Stimulated activated CD8-positive, alpha-beta memory T cell treated with anti-CD3 and anti-CD28 coated beads, Interleukin-12 subunit alpha, Interleukin-12 subunit beta, amount 100 ng/mL, for 1 hour (primary cell): ENCODE results near the gene ANKRD27.
"Not testable (repeated sequence)": the region's sequence is repeated elsewhere in the genome, so short reads cannot be mapped to it uniquely, and the experiment has no call there.

Experiments
- DNase-seq: peaks from one replicate; pipeline ENCODE4 v3.0.0-alpha.2; 2020; ENCODE audit warnings: low read depth

ANKRD27 gene

GRCh38 chr19:32688311-32688710, 13.3 kb upstream of the ANKRD27 start:
- no peak for DNase-seq

- DNase-seq: no peak
These were observed 12.7 kb upstream of the ANKRD27 start for GRCh38 chr19:32687681-32688080.

DNA sequence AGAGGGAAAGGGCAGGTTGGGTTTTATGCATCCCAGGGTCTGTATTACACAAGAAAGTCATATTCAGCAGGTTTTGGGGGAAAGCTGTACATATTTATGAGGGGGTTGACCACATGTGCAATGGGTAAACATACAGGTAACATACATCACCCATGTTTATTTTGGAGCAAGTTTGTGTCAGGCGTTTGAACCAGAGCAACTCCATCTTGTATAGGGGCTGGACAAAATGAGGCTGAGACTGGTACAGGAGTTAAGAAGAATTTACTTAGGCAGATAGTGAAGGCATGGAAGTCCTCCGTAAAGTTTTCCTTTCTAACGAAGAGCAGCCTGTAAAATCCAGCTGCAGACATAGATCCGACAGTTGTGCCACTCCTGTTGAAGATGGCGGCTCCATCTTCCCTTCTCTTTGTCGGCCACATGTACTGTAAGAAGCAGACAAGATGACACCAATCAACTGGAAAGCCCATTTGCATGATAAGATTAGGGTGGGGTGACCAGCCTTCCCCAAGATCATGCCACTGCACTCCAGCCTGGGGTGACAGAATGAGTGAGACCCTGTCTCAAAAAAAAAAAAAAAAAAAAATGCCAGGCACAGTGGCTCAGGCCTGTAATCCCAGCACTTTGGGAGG, 12.0 kb upstream of the ANKRD27 start:
- no peak for DNase-seq

GRCh38 chr19:32682317-32682716, 7.3 kb upstream of the ANKRD27 start:
- no peak for DNase-seq

- no peak for DNase-seq
These were observed 6.0 kb upstream of the ANKRD27 start for GRCh38 chr19:32680986-32681385.

DNA sequence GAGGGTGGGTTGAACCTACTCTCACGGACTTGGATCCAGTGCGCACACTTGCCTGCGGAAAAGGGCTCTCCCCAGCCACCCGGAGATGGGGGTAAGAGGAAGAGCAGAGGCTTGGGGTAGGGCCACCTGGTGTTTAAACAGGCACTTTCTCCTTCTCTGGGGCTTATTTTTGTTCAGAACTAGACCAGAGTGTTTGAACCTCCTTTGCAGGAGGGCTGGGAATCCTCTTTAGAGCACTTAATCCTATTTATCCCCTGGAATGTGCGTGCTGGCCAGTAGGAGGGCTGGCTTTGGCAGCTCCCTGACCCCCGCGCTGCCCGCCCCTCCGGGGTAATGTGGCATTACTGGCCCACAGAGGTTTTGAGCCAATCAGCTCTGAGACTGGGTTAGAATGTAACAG, 2.7 kb upstream of the ANKRD27 start:
- no peak for DNase-seq

GRCh38 chr19:32676895-32677359, 1.9 kb upstream of the ANKRD27 start:
- DNase-seq: no peak

GRCh38 chr19:32676186-32676894, 1.4 kb upstream of the ANKRD27 start:
- no peak for DNase-seq

GRCh38 chr19:32675720-32676185, 773 bp upstream of the ANKRD27 start, which contains the start of gene RGS9BP:
RGS9BP (plus strand) TSS chr19:32675848; CDS start chr19:32676264, 416 bp downstream.
- peak; percentile 45 for DNase-seq

GRCh38 chr19:32674153-32674930, 638 bp downstream of the ANKRD27 start:
- no peak for DNase-seq

GRCh38 chr19:32673573-32673972, 1.4 kb downstream of the ANKRD27 start:
- DNase-seq: no peak

DNA sequence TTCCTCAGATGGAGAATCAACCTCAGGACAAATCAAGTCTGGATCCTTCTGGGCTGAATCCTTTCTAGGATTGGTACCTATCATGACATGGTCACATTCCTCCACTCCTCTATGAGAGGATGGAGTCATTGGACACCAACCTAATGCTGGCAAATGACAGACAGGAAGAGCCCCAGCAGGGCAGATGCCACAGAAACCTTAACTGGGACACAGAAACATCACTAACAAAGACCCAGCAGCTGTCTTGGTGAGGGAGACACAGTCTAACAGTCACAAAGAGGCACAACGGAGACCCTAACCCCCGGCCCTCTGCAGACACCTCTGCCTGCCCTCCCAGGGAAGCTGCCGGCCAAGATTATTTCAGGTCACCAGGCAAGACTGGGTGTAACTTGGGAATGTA, 2.1 kb downstream of the ANKRD27 start:
- DNase-seq: no peak

- no peak for DNase-seq
These were observed 2.9 kb downstream of the ANKRD27 start for GRCh38 chr19:32671883-32672593.

- DNase-seq: no peak
These were observed 5.7 kb downstream of the ANKRD27 start for GRCh38 chr19:32669310-32669709.

- no peak for DNase-seq
These were observed 8.9 kb downstream of the ANKRD27 start for GRCh38 chr19:32666084-32666483.

DNA sequence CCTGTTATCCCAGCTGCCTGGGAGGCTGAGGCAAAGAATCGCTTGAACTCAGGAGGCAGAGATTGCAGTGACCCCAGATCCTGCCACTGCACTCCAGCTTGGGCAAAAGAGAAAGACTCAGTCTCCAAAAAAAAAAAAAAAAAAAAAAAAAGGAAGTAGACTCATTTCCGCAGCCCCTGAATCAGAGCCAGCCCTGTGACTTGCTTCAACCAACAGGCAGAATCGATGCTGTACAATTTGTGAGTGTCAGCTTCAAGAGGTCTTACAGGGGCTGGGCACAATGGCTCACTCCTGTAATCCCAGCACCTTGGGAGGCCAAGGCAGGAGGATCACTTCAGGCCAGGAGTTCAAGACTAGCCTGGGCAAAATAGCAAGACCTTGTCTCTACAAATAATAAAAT, 12.8 kb downstream of the ANKRD27 start:
- DNase-seq: no peak

GRCh38 chr19:32661318-32661717, 13.7 kb downstream of the ANKRD27 start:
- no peak for DNase-seq

- no peak for DNase-seq
These were observed 16.5 kb downstream of the ANKRD27 start for GRCh38 chr19:32658527-32658926.

DNA sequence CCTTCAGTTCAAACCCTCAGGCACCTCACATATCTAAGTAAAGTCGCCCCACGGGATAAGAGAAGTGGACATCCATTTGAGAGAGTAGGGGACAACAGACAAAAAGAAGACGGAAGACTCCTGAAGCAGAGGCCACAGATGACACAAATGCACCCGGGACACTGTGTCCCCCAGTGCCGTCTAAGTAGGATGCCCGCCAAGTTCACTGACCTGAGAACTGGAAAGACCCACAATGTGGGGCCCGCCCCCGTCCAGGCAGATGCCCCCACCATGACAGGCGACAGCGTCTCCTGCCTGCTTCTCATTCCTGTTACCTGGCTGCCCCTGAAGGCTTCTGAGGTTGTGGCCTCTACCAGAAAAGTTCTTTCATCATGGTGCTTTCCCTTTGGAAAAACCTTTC, 16.9 kb downstream of the ANKRD27 start:
- DNase-seq: no peak

GRCh38 chr19:32656379-32656778, 18.6 kb downstream of the ANKRD27 start:
- not testable (repeated sequence) for DNase-seq

DNA sequence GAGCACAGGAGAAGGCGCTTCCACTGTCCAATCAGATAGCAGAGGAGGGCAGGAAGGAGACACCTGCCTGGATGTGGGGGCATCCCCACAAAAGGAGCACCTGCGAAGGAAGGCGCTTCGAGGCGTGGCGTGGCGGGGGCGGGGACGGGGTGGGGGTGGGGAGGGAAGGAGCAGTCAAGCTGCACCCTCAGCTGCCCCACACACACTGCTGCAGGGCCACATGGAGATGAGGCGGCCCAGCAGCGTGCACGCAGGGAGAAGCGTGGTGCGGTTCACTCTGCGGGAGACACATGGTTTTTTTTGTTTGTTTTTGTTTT, 21.4 kb downstream of the ANKRD27 start:
- DNase-seq: no peak

DNA sequence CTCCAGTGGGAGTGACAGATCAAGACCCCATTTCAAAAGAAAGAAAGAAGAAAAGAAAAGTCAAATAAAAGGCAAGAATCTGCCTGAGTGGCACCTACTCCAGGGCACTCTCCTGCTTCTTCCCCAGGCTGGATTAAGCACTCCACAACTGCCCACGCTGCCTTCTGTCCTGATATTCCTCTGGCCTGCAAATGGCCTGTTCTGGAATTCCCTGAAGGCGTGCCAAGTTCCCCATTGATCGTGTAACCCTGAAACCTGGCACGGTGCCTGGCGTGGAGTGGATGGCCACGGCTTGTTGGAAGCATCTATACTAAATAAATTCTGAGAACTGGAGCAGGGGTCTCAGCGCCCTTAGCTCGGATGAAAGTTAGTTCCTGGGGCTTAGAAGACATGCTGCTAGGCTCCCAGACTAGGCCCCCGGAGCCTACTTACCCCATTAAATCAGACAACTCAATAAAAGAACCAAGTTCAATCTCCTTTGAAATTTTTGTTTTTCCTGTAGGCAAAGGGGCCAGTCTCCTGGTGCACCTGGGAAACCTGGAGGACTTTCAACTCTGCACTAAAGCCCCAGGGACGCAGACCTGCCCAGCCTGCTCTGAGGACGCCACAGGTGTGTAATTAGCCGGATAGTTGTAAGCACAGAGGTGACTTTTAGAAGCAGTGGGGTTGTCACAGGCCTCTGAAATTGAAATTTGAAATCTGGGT, 21.9 kb downstream of the ANKRD27 start:
- DNase-seq: no peak
